Ishikawa (cell line): ENCODE results near the gene OR4D1.

Source experiments
- CEBPB ChIP-seq: IDR thresholded peaks from 2 replicates; pipeline ENCODE4 v1.6.1; 2012
- CREB1 ChIP-seq: IDR thresholded peaks from 2 replicates; pipeline ENCODE4 v1.6.1; 2012; ENCODE audit warnings: low read depth
- EGR1 ChIP-seq: IDR thresholded peaks from 2 replicates; pipeline ENCODE4 v1.6.1; 2012
- EP300 ChIP-seq: IDR thresholded peaks from 2 replicates; pipeline ENCODE4 v1.6.1; 2012; ENCODE audit warnings: borderline replicate concordance
- FOXM1 ChIP-seq: IDR thresholded peaks from 2 replicates; pipeline ENCODE4 v1.6.1; 2012; ENCODE audit warnings: low read depth, borderline replicate concordance
- NFIC ChIP-seq: IDR thresholded peaks from 2 replicates; pipeline ENCODE4 v1.6.1; 2012
- RAD21 ChIP-seq: IDR thresholded peaks from 2 replicates; pipeline ENCODE4 v1.6.1; 2012; ENCODE audit warnings: low read depth
- TAF1 ChIP-seq: IDR thresholded peaks from 2 replicates; pipeline ENCODE4 v1.6.1; 2012; ENCODE audit warnings: low read depth, mild to moderate bottlenecking
- TCF12 ChIP-seq: IDR thresholded peaks from 2 replicates; pipeline ENCODE4 v1.6.1; 2012; ENCODE audit warnings: low read depth
- TEAD4 ChIP-seq: IDR thresholded peaks from 2 replicates; pipeline ENCODE4 v1.6.1; 2012
- YY1 ChIP-seq: IDR thresholded peaks from 2 replicates; pipeline ENCODE4 v1.6.1; 2012; ENCODE audit warnings: low read depth
- ZBTB7A ChIP-seq: IDR thresholded peaks from 2 replicates; pipeline ENCODE4 v1.6.1; 2012; ENCODE audit warnings: low read depth
- TF ChIP-seq, protein P1 (sequence below): IDR thresholded peaks from 2 replicates; pipeline ENCODE4 v1.6.1; 2012; ENCODE audit warnings: low read depth, mild to moderate bottlenecking
- TF ChIP-seq, protein P2 (sequence below): IDR thresholded peaks from 2 replicates; pipeline ENCODE4 v1.6.1; 2012
- TF ChIP-seq, protein P3 (sequence below): IDR thresholded peaks from 2 replicates; pipeline ENCODE4 v1.6.1; 2012

Gene OR4D1

DNA sequence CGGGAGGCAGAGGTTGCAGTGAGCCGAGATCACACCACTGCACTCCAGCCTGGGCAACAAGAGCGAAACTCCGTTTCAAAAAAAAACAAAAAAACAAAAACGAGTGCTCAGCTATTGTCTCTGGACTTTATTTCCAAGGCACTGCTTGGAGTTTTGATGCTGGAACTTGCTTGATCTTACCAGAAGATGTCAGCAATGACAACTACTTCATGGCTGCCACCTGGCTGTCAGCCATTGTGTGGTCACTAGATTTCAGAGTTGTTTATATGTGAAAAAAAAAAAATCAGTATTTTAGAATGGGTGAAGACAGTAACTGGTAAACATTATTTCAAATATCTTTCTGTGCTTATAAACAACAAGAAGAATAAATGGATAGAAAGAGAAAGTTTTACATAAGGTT, 26.3 kb upstream of the OR4D1 start:
- TF ChIP-seq RAD21 (peak; percentile 55), NFIC (0 out of 2 replicates have a peak, but pooled peaks have one; percentile 7), CREB1 (no peak)

DNA sequence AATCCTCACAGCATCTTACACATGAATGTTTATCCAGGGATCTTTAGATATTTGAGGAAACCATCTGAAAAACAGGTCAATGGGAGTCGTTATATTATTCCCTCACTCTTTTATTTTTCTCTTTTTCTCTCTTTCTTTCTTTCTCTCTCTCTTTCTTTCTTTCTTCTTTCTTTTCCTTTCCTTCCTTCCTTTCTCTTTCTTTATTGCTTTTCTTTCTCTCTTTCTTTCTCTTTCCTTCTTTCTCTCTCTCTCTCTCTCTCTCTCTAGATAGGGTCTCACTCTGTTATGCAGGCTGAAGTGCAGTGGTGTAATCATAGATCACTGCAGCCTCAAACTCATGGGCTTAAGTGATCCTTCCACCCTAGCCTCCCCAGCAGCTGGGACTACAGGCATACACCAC, 20.3 kb upstream of the OR4D1 start:
- TF ChIP-seq RAD21 (no peak), ZBTB7A (no peak), TEAD4 (no peak), EP300 (no peak), NFIC (no peak), TAF1 (no peak), FOXM1 (no peak), TCF12 (no peak), CREB1 (no peak)
- TF ChIP-seq, protein P1, sequence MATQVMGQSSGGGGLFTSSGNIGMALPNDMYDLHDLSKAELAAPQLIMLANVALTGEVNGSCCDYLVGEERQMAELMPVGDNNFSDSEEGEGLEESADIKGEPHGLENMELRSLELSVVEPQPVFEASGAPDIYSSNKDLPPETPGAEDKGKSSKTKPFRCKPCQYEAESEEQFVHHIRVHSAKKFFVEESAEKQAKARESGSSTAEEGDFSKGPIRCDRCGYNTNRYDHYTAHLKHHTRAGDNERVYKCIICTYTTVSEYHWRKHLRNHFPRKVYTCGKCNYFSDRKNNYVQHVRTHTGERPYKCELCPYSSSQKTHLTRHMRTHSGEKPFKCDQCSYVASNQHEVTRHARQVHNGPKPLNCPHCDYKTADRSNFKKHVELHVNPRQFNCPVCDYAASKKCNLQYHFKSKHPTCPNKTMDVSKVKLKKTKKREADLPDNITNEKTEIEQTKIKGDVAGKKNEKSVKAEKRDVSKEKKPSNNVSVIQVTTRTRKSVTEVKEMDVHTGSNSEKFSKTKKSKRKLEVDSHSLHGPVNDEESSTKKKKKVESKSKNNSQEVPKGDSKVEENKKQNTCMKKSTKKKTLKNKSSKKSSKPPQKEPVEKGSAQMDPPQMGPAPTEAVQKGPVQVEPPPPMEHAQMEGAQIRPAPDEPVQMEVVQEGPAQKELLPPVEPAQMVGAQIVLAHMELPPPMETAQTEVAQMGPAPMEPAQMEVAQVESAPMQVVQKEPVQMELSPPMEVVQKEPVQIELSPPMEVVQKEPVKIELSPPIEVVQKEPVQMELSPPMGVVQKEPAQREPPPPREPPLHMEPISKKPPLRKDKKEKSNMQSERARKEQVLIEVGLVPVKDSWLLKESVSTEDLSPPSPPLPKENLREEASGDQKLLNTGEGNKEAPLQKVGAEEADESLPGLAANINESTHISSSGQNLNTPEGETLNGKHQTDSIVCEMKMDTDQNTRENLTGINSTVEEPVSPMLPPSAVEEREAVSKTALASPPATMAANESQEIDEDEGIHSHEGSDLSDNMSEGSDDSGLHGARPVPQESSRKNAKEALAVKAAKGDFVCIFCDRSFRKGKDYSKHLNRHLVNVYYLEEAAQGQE, result no peak
- TF ChIP-seq, protein P2, sequence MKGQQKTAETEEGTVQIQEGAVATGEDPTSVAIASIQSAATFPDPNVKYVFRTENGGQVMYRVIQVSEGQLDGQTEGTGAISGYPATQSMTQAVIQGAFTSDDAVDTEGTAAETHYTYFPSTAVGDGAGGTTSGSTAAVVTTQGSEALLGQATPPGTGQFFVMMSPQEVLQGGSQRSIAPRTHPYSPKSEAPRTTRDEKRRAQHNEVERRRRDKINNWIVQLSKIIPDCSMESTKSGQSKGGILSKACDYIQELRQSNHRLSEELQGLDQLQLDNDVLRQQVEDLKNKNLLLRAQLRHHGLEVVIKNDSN, result no peak

DNA sequence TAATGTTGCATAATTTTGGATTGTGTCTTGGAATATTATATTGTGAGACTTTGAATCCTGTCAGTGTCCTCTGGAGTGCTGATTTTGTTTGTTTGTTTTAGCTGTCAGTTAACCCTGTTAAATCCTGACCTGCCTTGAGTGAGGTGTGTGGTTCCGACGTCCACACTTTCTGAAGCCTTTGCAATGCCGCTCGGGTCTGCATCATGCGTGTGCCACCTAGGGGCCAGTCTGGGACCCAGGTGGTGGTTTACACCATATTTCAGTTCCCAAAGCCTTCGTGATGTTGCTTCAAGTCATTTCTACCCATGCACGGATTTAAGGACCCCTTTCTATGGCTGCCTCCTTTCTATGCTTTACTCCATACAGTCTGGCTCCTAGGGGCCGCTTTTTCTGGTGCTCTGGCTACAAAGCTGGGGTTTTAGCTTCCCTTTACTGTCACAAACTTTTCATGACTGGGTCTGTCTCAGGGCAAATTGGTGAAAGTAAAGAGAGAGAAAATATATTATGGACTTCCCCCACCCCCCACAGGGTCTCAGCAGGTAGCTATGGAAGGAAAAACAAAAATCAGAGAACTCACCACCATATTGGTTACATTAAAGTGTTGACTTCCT, 11.4 kb upstream of the OR4D1 start:
- no peak for TF ChIP-seq EP300
- TF ChIP-seq, protein P1, result no peak
- TF ChIP-seq EGR1, result no peak
- TF ChIP-seq CEBPB, result no peak
- TF ChIP-seq RAD21, result peak; percentile 63
- TF ChIP-seq ZBTB7A, result no peak
- TF ChIP-seq NFIC, result no peak
- TF ChIP-seq TAF1, result no peak

DNA sequence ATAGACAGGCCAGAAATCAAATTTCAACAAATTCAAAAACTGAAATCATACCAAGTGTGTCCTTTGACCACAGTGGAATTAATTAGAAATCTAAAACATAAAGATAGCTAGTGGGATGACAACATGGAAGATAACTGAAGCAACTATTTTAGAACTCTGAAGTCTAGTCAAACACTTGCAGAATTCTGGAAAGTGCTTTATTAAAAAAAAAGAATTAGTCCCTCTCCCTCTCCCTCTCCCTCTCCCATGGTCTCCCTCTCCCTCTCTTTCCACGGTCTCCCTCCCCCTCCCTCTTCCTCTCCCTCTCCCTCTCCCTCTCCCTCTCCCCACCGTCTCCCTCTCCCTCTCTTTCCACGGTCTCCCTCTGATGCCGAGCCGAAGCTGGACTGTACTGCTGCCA, 6.7 kb upstream of the OR4D1 start:
- TF ChIP-seq, protein P3, sequence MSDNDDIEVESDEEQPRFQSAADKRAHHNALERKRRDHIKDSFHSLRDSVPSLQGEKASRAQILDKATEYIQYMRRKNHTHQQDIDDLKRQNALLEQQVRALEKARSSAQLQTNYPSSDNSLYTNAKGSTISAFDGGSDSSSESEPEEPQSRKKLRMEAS, result no peak
- no peak for TF ChIP-seq ZBTB7A
- no peak for TF ChIP-seq TAF1
- TF ChIP-seq FOXM1, result no peak
- TF ChIP-seq RAD21, result no peak
- no peak for TF ChIP-seq CREB1
- no peak for TF ChIP-seq CEBPB
- no peak for TF ChIP-seq NFIC
- TF ChIP-seq, protein P1, result no peak
- TF ChIP-seq YY1, result no peak
- no peak for TF ChIP-seq TEAD4

DNA sequence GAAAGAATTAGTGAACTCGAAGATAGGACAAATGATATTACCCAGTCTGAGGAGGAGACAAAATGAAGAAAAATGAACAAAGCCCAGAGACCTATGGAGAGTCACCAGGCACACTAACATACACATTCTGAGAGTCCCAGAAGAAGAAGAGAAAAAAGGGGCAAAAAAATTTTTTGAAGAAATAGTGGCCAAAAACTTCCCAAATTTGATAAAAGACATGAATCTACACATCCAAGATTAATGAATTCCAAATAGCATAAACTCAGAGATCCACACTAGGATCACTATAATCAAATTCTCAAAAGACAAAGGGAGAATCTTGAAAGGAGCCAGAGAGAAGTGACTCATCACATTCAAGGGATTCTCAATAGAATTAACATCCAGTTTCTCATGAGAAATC, 3.4 kb upstream of the OR4D1 start:
- TF ChIP-seq EP300, result no peak
- TF ChIP-seq NFIC, result no peak
- no peak for TF ChIP-seq YY1
- TF ChIP-seq TCF12, result no peak
- no peak for TF ChIP-seq RAD21
- TF ChIP-seq ZBTB7A, result no peak
- TF ChIP-seq TEAD4, result no peak
- TF ChIP-seq EGR1, result no peak

DNA sequence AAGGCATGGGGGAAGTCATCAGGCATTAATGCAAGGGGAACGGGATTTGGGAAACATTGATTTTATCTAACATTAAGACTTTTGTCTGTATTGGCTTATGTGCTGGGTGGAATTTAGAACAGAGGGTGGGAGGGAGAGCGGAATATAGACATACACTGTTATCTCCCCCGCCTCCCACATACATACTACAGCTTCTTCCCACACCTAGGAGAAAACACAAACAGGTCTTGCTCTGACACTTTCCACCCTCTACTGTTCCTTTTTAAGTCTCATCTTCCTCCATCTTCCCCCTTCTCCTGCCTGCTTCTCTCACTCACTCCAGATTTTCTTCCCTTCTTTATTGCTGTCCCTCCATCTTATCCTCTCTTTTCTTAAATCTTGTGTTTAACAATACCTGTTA, 425 bp downstream of the OR4D1 start:
- TF ChIP-seq NFIC (no peak), ZBTB7A (no peak), FOXM1 (no peak), YY1 (no peak), RAD21 (no peak), TAF1 (no peak), EGR1 (no peak), TEAD4 (no peak), TCF12 (no peak), CREB1 (no peak), EP300 (no peak), CEBPB (no peak)
- TF ChIP-seq, protein P3, result no peak
- TF ChIP-seq, protein P1, result no peak
- TF ChIP-seq, protein P2, result no peak
